ENCODE results near the gene FITM1. TPM values are rescaled to one million over a fixed set of nuclear protein-coding genes. Genes with fewer than 3 reads are reported as not detected.

FITM1 gene
- polyA plus RNA-seq, 1 donor (not counting 4 experiments of a cell fraction or from before 2014, with no cell fraction given): not detected

DNA sequence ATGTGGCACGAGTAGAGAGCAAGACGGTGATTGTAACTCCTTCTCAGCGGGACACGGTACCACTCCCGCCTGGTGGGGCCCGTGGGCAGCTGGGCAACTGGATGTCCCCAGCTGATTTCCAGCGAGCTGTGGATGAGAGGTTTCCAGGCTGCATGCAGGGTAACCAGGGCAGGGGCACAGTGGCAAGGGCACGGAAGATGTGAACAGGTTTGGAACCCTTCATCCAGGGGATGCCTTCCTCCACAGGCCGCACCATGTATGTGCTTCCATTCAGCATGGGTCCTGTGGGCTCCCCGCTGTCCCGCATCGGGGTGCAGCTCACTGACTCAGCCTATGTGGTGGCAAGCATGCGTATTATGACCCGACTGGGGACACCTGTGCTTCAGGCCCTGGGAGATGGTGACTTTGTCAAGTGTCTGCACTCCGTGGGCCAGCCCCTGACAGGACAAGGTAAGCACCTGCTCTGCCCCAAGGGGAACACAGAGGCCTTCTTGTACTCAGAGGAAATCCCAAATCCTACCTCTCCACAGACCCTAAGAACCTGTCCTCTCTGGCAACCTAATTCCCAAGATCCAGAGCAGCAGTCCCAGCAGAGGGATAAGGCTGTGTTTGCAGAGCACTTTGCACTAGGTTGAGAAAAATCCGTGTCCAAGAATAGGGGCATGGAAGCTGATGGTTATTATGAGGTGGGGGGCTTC is 32.1 kb upstream of the FITM1 start:
- Histone ChIP-seq H3K27ac (ENCODE audit: control insufficient read depth, insufficient read depth, low read length) (no peak overlapping the region), H2AFZ (ENCODE audit: control insufficient read depth, low read length) (no peak overlapping the region), H3K4me2 (ENCODE audit: control insufficient read depth, extremely low read depth, insufficient read depth, low read depth, low read length) (no peak overlapping the region), H3K4me3 (ENCODE audit: control insufficient read depth in 2 of 3, extremely low read depth in 1 of 3, insufficient read depth in 2 of 3, low read depth in 1 of 3, low read length in 3 of 3) (no peak overlapping the region), H3K79me2 (ENCODE audit: control insufficient read depth, insufficient read depth, low read length) (peaks cover 2% of the 10 kb centered on the region), H4K20me1 (ENCODE audit: control insufficient read depth, extremely low read depth, insufficient read depth, low read length) (no peaks in the 10 kb centered on the region), H3K36me3 (ENCODE audit: control insufficient read depth in 2 of 2, extremely low read depth in 1 of 2, insufficient read depth in 2 of 2, low read length in 2 of 2) (peaks cover 7 to 21% of the 10 kb centered on the region in 2 experiments), H3K4me1 (ENCODE audit: control insufficient read depth, extremely low read depth, insufficient read depth, low read length) (peaks cover 13% of the 10 kb centered on the region), H3K9me3 (ENCODE audit: control insufficient read depth, low read depth, low read length) (no peaks in the 10 kb centered on the region), H3K9me1 (ENCODE audit: control insufficient read depth, extremely low read depth, insufficient read depth, low read length) (no peaks in the 10 kb centered on the region), H3K9ac (ENCODE audit: control insufficient read depth, extremely low read depth, insufficient read depth, low read length) (no peak overlapping the region), H3K27me3 (ENCODE audit: control insufficient read depth, extremely low read depth, insufficient read depth, low read length) (no peaks in the 10 kb centered on the region)
- no peak for FAIRE-seq
- TF ChIP-seq EZH2 (IDR thresholded peaks at IDR 0.05; ENCODE audit: low read length): no peak
- TF ChIP-seq, protein P1, sequence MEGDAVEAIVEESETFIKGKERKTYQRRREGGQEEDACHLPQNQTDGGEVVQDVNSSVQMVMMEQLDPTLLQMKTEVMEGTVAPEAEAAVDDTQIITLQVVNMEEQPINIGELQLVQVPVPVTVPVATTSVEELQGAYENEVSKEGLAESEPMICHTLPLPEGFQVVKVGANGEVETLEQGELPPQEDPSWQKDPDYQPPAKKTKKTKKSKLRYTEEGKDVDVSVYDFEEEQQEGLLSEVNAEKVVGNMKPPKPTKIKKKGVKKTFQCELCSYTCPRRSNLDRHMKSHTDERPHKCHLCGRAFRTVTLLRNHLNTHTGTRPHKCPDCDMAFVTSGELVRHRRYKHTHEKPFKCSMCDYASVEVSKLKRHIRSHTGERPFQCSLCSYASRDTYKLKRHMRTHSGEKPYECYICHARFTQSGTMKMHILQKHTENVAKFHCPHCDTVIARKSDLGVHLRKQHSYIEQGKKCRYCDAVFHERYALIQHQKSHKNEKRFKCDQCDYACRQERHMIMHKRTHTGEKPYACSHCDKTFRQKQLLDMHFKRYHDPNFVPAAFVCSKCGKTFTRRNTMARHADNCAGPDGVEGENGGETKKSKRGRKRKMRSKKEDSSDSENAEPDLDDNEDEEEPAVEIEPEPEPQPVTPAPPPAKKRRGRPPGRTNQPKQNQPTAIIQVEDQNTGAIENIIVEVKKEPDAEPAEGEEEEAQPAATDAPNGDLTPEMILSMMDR (optimal IDR thresholded peaks at IDR 0.05 in 1 of 3, IDR thresholded peaks at IDR 0.05 in 1 of 3, conservative IDR thresholded peaks at IDR 0.05 in 1 of 3; ENCODE audit: extremely low read depth in 1 of 3, insufficient read depth in 2 of 3, low read length in 3 of 3): no peak
- no peak for DNase-seq (ENCODE audit: low read depth, low spot score)
- dilution Hi-C loops (cut with MboI; ENCODE audit: extremely low pct_ligation_motif_present, low sequenced_read_pairs): no loop called here

DNA sequence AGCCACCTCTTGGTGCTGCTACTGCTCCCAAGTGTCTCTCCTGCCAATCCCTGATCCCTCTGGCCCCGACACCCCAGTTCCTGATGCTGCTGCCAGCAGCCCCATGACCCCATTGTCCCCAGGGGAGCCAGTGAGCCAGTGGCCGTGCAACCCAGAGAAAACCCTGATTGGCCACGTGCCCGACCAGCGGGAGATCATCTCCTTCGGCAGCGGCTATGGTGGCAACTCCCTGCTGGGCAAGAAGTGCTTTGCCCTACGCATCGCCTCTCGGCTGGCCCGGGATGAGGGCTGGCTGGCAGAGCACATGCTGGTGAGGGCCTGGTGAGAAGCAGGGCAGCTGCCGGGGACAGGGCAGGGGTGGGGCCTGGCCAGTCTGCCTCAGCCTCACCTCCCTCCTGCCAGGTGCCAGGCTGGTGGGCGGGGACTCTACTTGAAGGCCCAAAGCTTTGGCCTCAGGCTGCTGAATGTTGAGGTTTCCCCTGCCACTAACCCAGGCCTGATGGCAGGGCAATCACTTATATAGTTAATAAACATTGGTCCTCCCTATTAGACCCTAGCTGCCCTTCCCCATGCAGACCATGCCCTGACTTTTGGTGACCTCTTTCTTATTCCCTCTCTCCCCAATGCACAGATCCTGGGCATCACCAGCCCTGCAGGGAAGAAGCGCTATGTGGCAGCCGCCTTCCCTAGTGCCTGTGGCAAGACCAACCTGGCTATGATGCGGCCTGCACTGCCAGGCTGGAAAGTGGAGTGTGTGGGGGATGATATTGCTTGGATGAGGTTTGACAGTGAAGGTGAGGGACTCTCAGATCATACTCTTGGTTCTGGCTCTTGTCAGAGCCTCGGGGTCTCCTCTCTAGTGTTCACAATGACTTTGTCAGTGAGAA is 31.3 kb upstream of the FITM1 start:
- H3K4me3 ChIP-seq (ENCODE audit: control insufficient read depth in 2 of 3, extremely low read depth in 1 of 3, insufficient read depth in 2 of 3, low read depth in 1 of 3, low read length in 3 of 3): no peak overlapping the region
- H3K9me1 ChIP-seq (ENCODE audit: control insufficient read depth, extremely low read depth, insufficient read depth, low read length): no peaks in the 10 kb centered on the region
- no peak overlapping the region for H2AFZ ChIP-seq (ENCODE audit: control insufficient read depth, low read length)
- no peaks in the 10 kb centered on the region for H4K20me1 ChIP-seq (ENCODE audit: control insufficient read depth, extremely low read depth, insufficient read depth, low read length)
- DNase-seq (ENCODE audit: low read depth, low spot score): no peak
- H3K4me1 ChIP-seq (ENCODE audit: control insufficient read depth, extremely low read depth, insufficient read depth, low read length): peaks cover 9% of the 10 kb centered on the region
- H3K36me3 ChIP-seq (ENCODE audit: control insufficient read depth in 2 of 2, extremely low read depth in 1 of 2, insufficient read depth in 2 of 2, low read length in 2 of 2): peaks cover 7 to 28% of the 10 kb centered on the region in 2 experiments
- peaks cover 2% of the 10 kb centered on the region for H3K79me2 ChIP-seq (ENCODE audit: control insufficient read depth, insufficient read depth, low read length)
- no peaks in the 10 kb centered on the region for H3K9me3 ChIP-seq (ENCODE audit: control insufficient read depth, low read depth, low read length)
- no peak overlapping the region for H3K27ac ChIP-seq (ENCODE audit: control insufficient read depth, insufficient read depth, low read length)
- no peak overlapping the region for H3K9ac ChIP-seq (ENCODE audit: control insufficient read depth, extremely low read depth, insufficient read depth, low read length)
- H3K4me2 ChIP-seq (ENCODE audit: control insufficient read depth, extremely low read depth, insufficient read depth, low read depth, low read length): no peak overlapping the region
- TF ChIP-seq EZH2 (IDR thresholded peaks at IDR 0.05; ENCODE audit: low read length): no peak
- TF ChIP-seq, protein P1 (optimal IDR thresholded peaks at IDR 0.05 in 1 of 3, IDR thresholded peaks at IDR 0.05 in 1 of 3, conservative IDR thresholded peaks at IDR 0.05 in 1 of 3; ENCODE audit: extremely low read depth in 1 of 3, insufficient read depth in 2 of 3, low read length in 3 of 3): no peak
- H3K27me3 ChIP-seq (ENCODE audit: control insufficient read depth, extremely low read depth, insufficient read depth, low read length): no peaks in the 10 kb centered on the region
- dilution Hi-C loops (cut with MboI; ENCODE audit: extremely low pct_ligation_motif_present, low sequenced_read_pairs): no loop called here
- no peak for FAIRE-seq
